HepG2 (cell line): ENCODE data around the gene TMEM135. TPM values are rescaled to one million over a fixed set of nuclear protein-coding genes. Genes with fewer than 3 reads are reported as not detected.

Source experiments
- ATAC-seq: fragments of 200-7000 bp; cut with Tn5 transposase; 3 replicates; pipeline ENCODE4 v1.9.1; 2020; ENCODE audit warnings: mild to moderate bottlenecking, moderate library complexity
- BruUV-seq: library from RNA; stranded (reverse); fragments of 400-500 nt; replicated peaks from 2 replicates; lab custom pipeline; 2021; lab: Mats Ljungman, UMichigan
- CTCF ChIA-PET: fragments of 300-600 bp; formaldehyde crosslinking; extraction: SDS; loops from one replicate; lab custom pipeline; 2021; ENCODE audit warnings: low total read pairs, inconsistent platforms, low intra/inter-chr PET ratio; lab: Yijun Ruan, JAX
- POLR2A ChIA-PET: fragments of 350-600 bp; sonication (Branson Sonifier 250); formaldehyde crosslinking; loops from one replicate; lab custom pipeline; 2020; ENCODE audit warnings: antibody characterized with exemption, inconsistent platforms; lab: Yijun Ruan, JAX
- DNase-seq: peaks from one replicate; pipeline ENCODE4 v3.0.0-alpha.2; 2015; ENCODE audit warnings: low spot score
- FAIRE-seq: peaks from 3 replicates; lab custom pipeline; 2011; peaks lifted over from hg19 to GRCh38; lab: Jason Lieb, UNC
- H2AFZ ChIP-seq: one replicate; pipeline ENCODE4 v1.6.1; 2011; ENCODE audit warnings: low read length, inconsistent platforms
- H3K27ac ChIP-seq: fragments of 300-600 bp; 3 replicates; pipeline ENCODE4 v1.8.0; 2011; ENCODE audit warnings: mixed run types, mild to moderate bottlenecking, mixed read lengths, low read length, inconsistent platforms; ENCODE audit not compliant: insufficient read depth; ENCODE audit errors: extremely low read length
- H3K27me3 ChIP-seq, 2 experiments: fragments of 200-600 bp in 1 of 2; 2 replicates in 1 of 2; 3 replicates in 1 of 2; pipeline versions ENCODE4 v1.6.0 to v1.8.0; 2011; ENCODE audit warnings: low read length in 2 of 2, mild to moderate bottlenecking in 2 of 2, moderate library complexity in 2 of 2, inconsistent platforms in 1 of 2; ENCODE audit not compliant: insufficient read depth in 2 of 2, control insufficient read depth in 1 of 2
- H3K36me3 ChIP-seq, 2 experiments: fragments of 200-600 bp in 1 of 2; replicated peaks in 1 of 2; 2 replicates in 1 of 2; 3 replicates in 1 of 2; pipeline versions ENCODE4 v1.5.1 to v1.8.0; 2011; ENCODE audit warnings: low read length in 2 of 2, inconsistent platforms in 1 of 2; ENCODE audit not compliant: insufficient read depth in 2 of 2, control insufficient read depth in 1 of 2
- H3K4me1 ChIP-seq: 2 replicates; pipeline ENCODE4 v1.5.1; 2012; ENCODE audit warnings: low read length, inconsistent platforms; ENCODE audit not compliant: insufficient read depth
- H3K4me2 ChIP-seq: 2 replicates; pipeline ENCODE4 v1.6.0; 2011; ENCODE audit warnings: low read depth, low read length, inconsistent platforms
- H3K4me3 ChIP-seq, 3 experiments: fragments of 200-600 bp in 1 of 3; sonication (generic), shearing (Covaris generic) in 1 of 3; replicated peaks in 1 of 3; 2 replicates each; pipeline ENCODE4 v1.5.1; 2011 to 2016; ENCODE audit warnings: low read length in 3 of 3, inconsistent platforms in 2 of 3, low read depth in 2 of 3, mild to moderate bottlenecking in 2 of 3, control low read depth in 1 of 3, mixed read lengths in 1 of 3; ENCODE audit not compliant: insufficient read depth in 1 of 3
- H3K79me2 ChIP-seq: one replicate; pipeline ENCODE4 v1.6.1; 2011; ENCODE audit warnings: low read length, inconsistent platforms; ENCODE audit not compliant: insufficient read depth
- H3K9ac ChIP-seq: 2 replicates; pipeline ENCODE4 v1.6.0; 2011; ENCODE audit warnings: mild to moderate bottlenecking, low read depth, low read length, inconsistent platforms; ENCODE audit not compliant: insufficient read depth
- H3K9me3 ChIP-seq: 2 replicates; pipeline ENCODE4 v1.5.1; 2012; ENCODE audit warnings: mild to moderate bottlenecking, low read length
- H4K20me1 ChIP-seq: 2 replicates; pipeline ENCODE4 v1.6.0; 2011; ENCODE audit warnings: inconsistent platforms, mild to moderate bottlenecking, low read length, moderate library complexity; ENCODE audit not compliant: insufficient read depth
- ATF1 ChIP-seq: IDR thresholded peaks from 2 replicates; pipeline ENCODE4 v1.6.1; 2016; ENCODE audit warnings: mild to moderate bottlenecking, control low read depth
- FOXO1 ChIP-seq: sonication (generic); formaldehyde crosslinking; IDR thresholded peaks from 2 replicates; pipeline ENCODE4 v1.4.0; 2020; ENCODE audit warnings: missing genetic modification reagents
- ZBTB21 ChIP-seq: sonication (generic); formaldehyde crosslinking; IDR thresholded peaks from 2 replicates; pipeline ENCODE4 v1.4.0; 2020; ENCODE audit warnings: missing genetic modification reagents
- ZNF180 ChIP-seq: sonication (generic); formaldehyde crosslinking; IDR thresholded peaks from 2 replicates; pipeline ENCODE4 v1.4.0; 2020; ENCODE audit warnings: low read depth, missing genetic modification reagents, borderline replicate concordance
- WGBS: methylation state at CpG from one replicate; pipeline ENCODE4 v1.1.6; 2017; ENCODE audit warnings: low lambda C conversion rate; 5-methylcytosine and 5-hydroxymethylcytosine counted together
- in situ Hi-C: cut with HindIII; loops from 2 replicates; pipeline ENCODE4 v1.10.0; 2017; ENCODE audit warnings: low pct_unique_long_range_greater_than_20kb; ENCODE audit not compliant: extremely low pct_ligation_motif_present
- intact Hi-C: fragments of 100-400 bp; cut with micrococcal nuclease; formaldehyde crosslinking; loops from one replicate; pipeline ENCODE4 v1.10.0; 2022; ENCODE audit not compliant: unreplicated experiment
- polyA plus RNA-seq, 8 experiments: library from polyadenylated mRNA; depleted of rRNA in 3 of 8; stranded (reverse) in 7 of 8; unstranded in 1 of 8; fragments of >200 nt; fragmentation: Illumina TruSeq in 4 of 8; extraction: Trizol in 4 of 8; gene quantifications; 2 replicates each; pipeline versions ENCODE4 v1.2.1 to v1.2.3, GENCODE V29; 2011 to 2016; ENCODE audit warnings: low read depth in 4 of 8, missing spikeins in 1 of 8, mixed read lengths in 1 of 8; ENCODE audit not compliant: insufficient read depth in 1 of 8
- total RNA-seq, 5 experiments: library from RNA; depleted of rRNA; stranded (reverse); fragments of >200 nt; fragmentation: Illumina TruSeq; extraction: Trizol; gene quantifications; 2 replicates each; pipeline ENCODE4 v1.2.3, GENCODE V29; 2016; ENCODE audit warnings: low read depth in 1 of 5
- TF ChIP-seq, protein P1 (sequence below): sonication (generic); formaldehyde crosslinking; IDR thresholded peaks from 2 replicates; pipeline ENCODE4 v1.4.0; 2020; ENCODE audit warnings: missing genetic modification reagents
- TF ChIP-seq, protein P2 (sequence below): sonication (generic); formaldehyde crosslinking; IDR thresholded peaks from 2 replicates; pipeline ENCODE4 v1.4.0; 2020; ENCODE audit warnings: missing genetic modification reagents, borderline replicate concordance

The TMEM135 gene
- total and polyA plus RNA-seq, 2 of the 13 experiments (the other 11 are each of a cell fraction or from before 2014, with no cell fraction given): 36.6 to 88.9 TPM

DNA sequence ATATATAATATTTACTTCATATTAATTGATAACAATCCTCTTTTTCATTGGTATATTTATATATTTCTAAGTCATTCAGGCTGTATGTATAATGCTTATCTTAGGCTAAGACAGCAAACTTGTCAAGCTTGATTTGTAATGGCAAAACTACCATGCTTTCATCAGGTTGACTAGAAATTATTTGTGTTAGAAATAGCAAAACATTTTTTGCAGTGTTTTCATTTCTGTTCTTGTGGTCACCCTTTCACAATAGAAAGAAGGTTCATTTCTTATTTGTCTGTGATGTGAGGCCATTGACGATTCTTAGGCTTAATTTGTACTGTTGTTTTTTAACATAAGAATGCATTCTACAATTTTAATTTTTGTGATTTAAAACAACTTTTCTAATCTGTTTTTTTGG is 197.6 kb downstream of the TMEM135 start:
- ChIA-PET POLR2A (no interaction called here), CTCF (no interaction called here)
- no peak overlapping the region for H3K27ac ChIP-seq
- H3K4me3 ChIP-seq: no peak overlapping the region
- H3K27me3 ChIP-seq: no peaks in the 10 kb centered on the region
- 94% methylated on average over 1 of the region's 1 CpG for WGBS
- ATAC-seq (no peak), DNase-seq (no peak), FAIRE-seq (no peak)
- H3K9ac ChIP-seq: no peak overlapping the region
- H2AFZ ChIP-seq: no peak overlapping the region
- TF ChIP-seq, protein P1, sequence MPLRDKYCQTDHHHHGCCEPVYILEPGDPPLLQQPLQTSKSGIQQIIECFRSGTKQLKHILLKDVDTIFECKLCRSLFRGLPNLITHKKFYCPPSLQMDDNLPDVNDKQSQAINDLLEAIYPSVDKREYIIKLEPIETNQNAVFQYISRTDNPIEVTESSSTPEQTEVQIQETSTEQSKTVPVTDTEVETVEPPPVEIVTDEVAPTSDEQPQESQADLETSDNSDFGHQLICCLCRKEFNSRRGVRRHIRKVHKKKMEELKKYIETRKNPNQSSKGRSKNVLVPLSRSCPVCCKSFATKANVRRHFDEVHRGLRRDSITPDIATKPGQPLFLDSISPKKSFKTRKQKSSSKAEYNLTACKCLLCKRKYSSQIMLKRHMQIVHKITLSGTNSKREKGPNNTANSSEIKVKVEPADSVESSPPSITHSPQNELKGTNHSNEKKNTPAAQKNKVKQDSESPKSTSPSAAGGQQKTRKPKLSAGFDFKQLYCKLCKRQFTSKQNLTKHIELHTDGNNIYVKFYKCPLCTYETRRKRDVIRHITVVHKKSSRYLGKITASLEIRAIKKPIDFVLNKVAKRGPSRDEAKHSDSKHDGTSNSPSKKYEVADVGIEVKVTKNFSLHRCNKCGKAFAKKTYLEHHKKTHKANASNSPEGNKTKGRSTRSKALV: no peak
- TF ChIP-seq ZNF180 (CRISPR knock-in tag) (no peak), FOXO1 (CRISPR knock-in tag) (no peak), ZBTB21 (CRISPR knock-in tag) (no peak), ATF1 (no peak)
- TF ChIP-seq, protein P2, sequence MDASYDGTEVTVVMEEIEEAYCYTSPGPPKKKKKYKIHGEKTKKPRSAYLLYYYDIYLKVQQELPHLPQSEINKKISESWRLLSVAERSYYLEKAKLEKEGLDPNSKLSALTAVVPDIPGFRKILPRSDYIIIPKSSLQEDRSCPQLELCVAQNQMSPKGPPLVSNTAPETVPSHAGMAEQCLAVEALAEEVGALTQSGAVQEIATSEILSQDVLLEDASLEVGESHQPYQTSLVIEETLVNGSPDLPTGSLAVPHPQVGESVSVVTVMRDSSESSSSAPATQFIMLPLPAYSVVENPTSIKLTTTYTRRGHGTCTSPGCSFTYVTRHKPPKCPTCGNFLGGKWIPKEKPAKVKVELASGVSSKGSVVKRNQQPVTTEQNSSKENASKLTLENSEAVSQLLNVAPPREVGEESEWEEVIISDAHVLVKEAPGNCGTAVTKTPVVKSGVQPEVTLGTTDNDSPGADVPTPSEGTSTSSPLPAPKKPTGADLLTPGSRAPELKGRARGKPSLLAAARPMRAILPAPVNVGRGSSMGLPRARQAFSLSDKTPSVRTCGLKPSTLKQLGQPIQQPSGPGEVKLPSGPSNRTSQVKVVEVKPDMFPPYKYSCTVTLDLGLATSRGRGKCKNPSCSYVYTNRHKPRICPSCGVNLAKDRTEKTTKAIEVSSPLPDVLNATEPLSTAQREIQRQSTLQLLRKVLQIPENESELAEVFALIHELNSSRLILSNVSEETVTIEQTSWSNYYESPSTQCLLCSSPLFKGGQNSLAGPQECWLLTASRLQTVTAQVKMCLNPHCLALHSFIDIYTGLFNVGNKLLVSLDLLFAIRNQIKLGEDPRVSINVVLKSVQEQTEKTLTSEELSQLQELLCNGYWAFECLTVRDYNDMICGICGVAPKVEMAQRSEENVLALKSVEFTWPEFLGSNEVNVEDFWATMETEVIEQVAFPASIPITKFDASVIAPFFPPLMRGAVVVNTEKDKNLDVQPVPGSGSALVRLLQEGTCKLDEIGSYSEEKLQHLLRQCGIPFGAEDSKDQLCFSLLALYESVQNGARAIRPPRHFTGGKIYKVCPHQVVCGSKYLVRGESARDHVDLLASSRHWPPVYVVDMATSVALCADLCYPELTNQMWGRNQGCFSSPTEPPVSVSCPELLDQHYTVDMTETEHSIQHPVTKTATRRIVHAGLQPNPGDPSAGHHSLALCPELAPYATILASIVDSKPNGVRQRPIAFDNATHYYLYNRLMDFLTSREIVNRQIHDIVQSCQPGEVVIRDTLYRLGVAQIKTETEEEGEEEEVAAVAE (CRISPR knock-in tag): no peak
- H3K4me1 ChIP-seq: peaks cover 8% of the 10 kb centered on the region
- no peaks in the 10 kb centered on the region for H3K79me2 ChIP-seq
- H3K36me3 ChIP-seq: peaks cover 0 to 24% of the 10 kb centered on the region in 2 experiments; a peak in 1 of 5 replicates
- no peak overlapping the region for H3K4me2 ChIP-seq
- BruUV-seq: no TSS peak
- no peaks in the 10 kb centered on the region; the same call in 1 of the 2 replicates for H4K20me1 ChIP-seq
- intact Hi-C loops: no loop called here
- in situ Hi-C loops: no loop called here
- H3K9me3 ChIP-seq: peaks cover 20% of the 10 kb centered on the region
